ENCODE measurements around the gene DENND5A.
A peak's percentile ranks its signal among the peaks of the same experiment; 100 is the strongest.
"Not testable (repeated sequence)": the region's sequence is repeated elsewhere in the genome, so short reads cannot be mapped to it uniquely, and the experiment has no call there.

Gene DENND5A

DNA sequence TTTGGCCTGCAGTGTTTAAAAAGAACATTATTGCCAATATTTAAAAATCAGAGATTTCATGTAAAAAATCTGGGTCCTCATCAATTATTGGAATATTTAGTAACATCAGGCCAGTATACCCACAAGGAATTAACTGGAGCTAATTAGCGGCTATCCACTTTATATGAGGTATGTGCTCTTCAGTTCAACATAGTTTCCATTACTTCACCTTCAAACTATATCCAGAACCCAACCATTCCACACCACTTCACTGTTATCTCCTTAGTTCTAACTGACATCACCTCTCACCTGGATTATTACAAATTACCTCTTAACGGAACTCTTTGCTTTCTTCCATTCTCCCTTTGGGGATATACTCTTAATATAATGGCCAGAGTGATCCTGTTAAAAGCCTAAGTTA, 64.7 kb downstream of the DENND5A start:
- TF ChIP-seq, protein P1, sequence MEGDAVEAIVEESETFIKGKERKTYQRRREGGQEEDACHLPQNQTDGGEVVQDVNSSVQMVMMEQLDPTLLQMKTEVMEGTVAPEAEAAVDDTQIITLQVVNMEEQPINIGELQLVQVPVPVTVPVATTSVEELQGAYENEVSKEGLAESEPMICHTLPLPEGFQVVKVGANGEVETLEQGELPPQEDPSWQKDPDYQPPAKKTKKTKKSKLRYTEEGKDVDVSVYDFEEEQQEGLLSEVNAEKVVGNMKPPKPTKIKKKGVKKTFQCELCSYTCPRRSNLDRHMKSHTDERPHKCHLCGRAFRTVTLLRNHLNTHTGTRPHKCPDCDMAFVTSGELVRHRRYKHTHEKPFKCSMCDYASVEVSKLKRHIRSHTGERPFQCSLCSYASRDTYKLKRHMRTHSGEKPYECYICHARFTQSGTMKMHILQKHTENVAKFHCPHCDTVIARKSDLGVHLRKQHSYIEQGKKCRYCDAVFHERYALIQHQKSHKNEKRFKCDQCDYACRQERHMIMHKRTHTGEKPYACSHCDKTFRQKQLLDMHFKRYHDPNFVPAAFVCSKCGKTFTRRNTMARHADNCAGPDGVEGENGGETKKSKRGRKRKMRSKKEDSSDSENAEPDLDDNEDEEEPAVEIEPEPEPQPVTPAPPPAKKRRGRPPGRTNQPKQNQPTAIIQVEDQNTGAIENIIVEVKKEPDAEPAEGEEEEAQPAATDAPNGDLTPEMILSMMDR (IDR thresholded peaks at IDR 0.05) = no peak
- Mint-ChIP-seq H3K27ac (no peak overlapping the region), H3K36me3 (ENCODE audit: low read depth) (peaks cover 57% of the 10 kb centered on the region), H3K27me3 (ENCODE audit: low read depth, poor library complexity) (no peaks in the 10 kb centered on the region), H3K4me3 (no peak overlapping the region), H3K9me3 (no peaks in the 10 kb centered on the region), H3K4me1 (peaks cover 8% of the 10 kb centered on the region)
- DNase-seq = no peak

DNA sequence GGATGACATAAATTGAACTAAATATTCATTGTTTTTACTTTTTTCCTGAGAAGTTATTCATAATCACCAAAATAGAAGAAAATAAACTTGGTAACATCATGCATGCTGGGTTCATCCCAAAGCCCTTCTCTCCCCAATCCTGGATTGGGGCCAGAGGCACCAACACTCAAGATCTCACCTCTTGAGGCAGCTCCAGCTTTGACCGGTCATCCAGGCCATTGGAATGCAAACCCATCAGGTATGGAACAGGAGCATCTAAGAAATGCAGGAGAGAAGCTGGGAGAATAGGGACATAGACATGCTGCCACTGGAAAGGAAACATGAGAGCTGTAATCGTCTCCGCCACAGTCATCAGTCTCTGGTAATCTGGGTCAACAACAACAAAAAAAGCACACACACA, 71.8 kb downstream of the DENND5A start:
- Mint-ChIP-seq H3K27ac (no peak overlapping the region), H3K4me3 (no peak overlapping the region), H3K36me3 (ENCODE audit: low read depth) (peaks cover 83% of the 10 kb centered on the region), H3K9me3 (peaks cover 44% of the 10 kb centered on the region), H3K4me1 (no peaks in the 10 kb centered on the region), H3K27me3 (ENCODE audit: low read depth, poor library complexity) (no peaks in the 10 kb centered on the region)
- no peak for DNase-seq
- TF ChIP-seq, protein P1 (IDR thresholded peaks at IDR 0.05) = no peak

DNA sequence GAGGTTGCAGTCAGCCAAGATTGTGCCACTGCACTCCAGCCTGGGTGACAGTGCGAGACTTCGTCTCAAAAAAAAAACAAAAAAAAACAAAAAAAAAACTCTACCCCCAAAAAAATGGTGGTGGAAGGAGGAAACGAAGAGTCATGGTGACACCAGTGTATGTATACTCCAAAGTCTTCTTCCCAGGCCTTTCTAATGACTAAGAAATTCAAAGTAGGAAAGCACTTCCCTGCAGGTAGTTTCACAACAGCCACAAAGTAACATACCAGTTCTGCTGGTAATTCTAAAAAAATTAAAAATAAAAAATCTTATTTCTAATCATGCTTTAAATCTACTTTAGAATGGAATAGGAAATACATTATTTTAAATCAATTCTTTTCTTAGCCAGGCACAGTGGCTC, 72.6 kb downstream of the DENND5A start:
- TF ChIP-seq, protein P1 (IDR thresholded peaks at IDR 0.05) = no peak
- Mint-ChIP-seq H3K9me3 (peaks cover 46% of the 10 kb centered on the region), H3K4me1 (no peaks in the 10 kb centered on the region), H3K4me3 (no peak overlapping the region), H3K27ac (no peak overlapping the region), H3K36me3 (ENCODE audit: low read depth) (peaks cover 84% of the 10 kb centered on the region), H3K27me3 (ENCODE audit: low read depth, poor library complexity) (no peaks in the 10 kb centered on the region)
- no peak for DNase-seq

DNA sequence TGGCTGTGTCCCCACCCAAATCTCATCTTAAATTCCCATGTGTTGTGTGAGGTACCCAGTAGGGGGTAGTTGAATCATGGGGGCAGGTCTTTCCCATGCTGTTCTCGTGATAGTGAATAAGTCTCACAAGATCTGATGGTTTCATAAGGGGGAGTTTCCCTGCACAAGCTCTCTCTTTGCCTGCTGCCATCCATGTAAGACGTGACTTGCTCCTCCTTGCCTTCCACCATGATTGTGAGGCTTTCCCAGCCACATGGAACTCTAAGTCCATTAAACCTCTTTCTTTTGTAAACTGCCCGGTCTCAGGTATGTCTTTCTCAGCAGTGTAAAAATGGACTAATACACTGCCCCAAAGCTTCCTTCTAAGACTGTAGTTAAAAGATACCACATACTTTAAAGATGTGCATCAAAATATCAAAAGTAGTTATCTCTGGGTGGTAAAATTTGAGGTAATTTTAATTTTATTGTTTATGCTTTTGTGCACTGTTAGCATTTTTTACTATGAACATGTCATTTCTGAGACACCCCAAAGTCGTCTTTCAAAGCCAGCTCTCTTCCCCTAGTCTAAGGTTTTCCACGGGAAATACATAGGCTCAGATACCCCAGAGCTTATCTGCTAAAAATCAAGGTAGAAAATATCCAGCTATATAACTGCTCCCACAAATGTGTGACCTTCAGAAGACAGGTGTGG, 74.7 kb downstream of the DENND5A start:
- not testable (repeated sequence) for H3K27me3 Mint-ChIP-seq (ENCODE audit: low read depth, poor library complexity)
- peaks cover 46% of the 10 kb centered on the region for H3K9me3 Mint-ChIP-seq

DNA sequence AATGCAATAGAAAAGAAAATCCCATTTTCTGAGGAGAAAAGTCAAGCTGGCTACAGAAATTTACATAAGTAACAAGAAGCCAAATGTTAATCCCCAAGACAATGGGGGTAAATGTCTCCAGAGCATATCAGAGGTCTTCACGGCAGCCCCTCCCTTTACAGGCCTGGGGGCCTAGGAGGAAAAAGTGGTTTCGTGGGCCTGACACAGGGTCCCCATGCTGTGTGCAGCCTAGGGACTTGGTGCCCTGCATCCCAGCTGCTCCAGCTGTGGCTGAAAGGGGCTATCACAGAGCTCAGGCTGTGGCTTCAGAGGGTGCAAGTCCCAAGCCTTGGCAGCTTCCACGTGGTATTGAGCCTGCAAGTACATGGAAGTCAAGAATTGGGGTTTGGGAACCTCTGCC, 76.3 kb downstream of the DENND5A start:
- H3K27me3 Mint-ChIP-seq (ENCODE audit: low read depth, poor library complexity); H3K4me1 Mint-ChIP-seq; DNase-seq; H3K27ac Mint-ChIP-seq; H3K4me3 Mint-ChIP-seq: not testable (repeated sequence)
- Mint-ChIP-seq H3K36me3 (ENCODE audit: low read depth) (peaks cover 84% of the 10 kb centered on the region), H3K9me3 (peaks cover 45% of the 10 kb centered on the region)

More for the DNA sequence above, 74.7 kb downstream of the DENND5A start:
- not testable (repeated sequence) for H3K4me3 Mint-ChIP-seq, H3K4me1 Mint-ChIP-seq, DNase-seq, H3K27ac Mint-ChIP-seq
- peaks cover 79% of the 10 kb centered on the region for H3K36me3 Mint-ChIP-seq (ENCODE audit: low read depth)

DNA sequence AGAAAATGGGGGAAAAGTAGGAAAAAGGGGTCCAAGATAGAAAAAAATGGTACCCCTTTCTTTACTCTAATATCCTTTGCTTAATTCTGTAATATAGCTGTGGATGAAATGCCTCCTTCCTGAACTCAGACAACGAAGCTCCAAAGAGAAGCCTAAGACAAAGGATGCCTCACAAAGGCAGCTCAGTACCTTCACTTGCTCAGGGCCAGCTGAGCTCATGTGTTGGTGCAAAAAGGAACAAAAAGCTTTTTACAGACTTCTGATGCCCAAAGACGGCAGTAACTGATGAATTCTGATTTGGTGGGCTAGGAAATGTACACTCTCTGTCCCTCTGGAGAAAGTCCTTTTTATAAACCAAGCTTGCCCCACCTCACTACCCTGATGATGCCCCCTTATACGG, 77.5 kb downstream of the DENND5A start:
- peaks cover 42% of the 10 kb centered on the region for H3K9me3 Mint-ChIP-seq
- no peaks in the 10 kb centered on the region for H3K27me3 Mint-ChIP-seq (ENCODE audit: low read depth, poor library complexity)
- DNase-seq = no peak
- TF ChIP-seq, protein P1 (IDR thresholded peaks at IDR 0.05) = no peak
- no peaks in the 10 kb centered on the region for H3K4me1 Mint-ChIP-seq
- H3K36me3 Mint-ChIP-seq (ENCODE audit: low read depth) = peaks cover 77% of the 10 kb centered on the region
- H3K27ac Mint-ChIP-seq = peak overlapping the region; percentile 55
- no peak overlapping the region for H3K4me3 Mint-ChIP-seq

DNA sequence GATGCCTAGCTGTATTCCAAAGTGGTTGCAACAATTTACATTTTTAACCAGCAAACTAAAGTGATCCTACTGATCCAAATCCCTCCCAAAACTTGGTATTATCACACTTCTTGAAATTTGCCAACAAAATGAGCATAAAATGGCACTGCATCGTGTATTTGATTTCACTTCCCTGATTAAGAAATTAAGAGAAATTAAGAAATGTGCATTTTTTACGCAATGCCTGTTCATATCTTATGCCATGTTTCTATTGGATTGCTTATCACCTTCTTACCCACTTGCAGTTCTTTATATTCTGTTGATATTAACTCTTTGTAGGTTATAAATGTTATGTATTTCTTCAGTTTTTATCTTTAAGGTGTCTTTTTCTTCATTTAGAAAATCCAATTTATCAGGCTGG, 80.6 kb downstream of the DENND5A start:
- Mint-ChIP-seq H3K4me3 (no peak overlapping the region), H3K36me3 (ENCODE audit: low read depth) (peaks cover 73% of the 10 kb centered on the region), H3K27me3 (ENCODE audit: low read depth, poor library complexity) (no peaks in the 10 kb centered on the region), H3K4me1 (no peaks in the 10 kb centered on the region), H3K9me3 (peaks cover 14% of the 10 kb centered on the region), H3K27ac (no peak overlapping the region)
- no peak for DNase-seq
- TF ChIP-seq, protein P1 (IDR thresholded peaks at IDR 0.05) = no peak
